Measurements from ENCODE around the gene PHACTR1.

Gene PHACTR1

DNA sequence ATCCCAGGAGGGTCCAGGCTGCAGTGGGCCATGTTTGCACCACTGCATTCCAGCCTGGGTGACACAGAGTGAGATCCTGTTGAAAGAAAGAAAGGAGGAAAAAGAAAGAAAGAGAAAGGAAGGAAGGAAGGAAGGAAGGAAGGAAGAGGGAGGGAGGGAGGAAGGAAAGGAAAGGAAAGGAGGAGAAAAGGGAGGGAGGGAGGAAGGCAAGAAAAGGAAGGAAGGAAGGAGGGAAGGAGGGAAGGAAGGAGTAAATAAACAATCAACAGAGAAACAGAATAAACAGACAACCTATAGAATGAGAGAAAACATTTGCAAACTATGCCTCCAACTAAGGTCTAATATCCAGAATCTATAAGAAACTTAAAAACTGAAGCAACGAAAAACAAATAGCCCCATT is 11.6 kb upstream of the PHACTR1 start:
- no peak overlapping the region for H3K4me3 ChIP-seq (ENCODE audit: low read depth, low read length)
- TF ChIP-seq, protein P1, sequence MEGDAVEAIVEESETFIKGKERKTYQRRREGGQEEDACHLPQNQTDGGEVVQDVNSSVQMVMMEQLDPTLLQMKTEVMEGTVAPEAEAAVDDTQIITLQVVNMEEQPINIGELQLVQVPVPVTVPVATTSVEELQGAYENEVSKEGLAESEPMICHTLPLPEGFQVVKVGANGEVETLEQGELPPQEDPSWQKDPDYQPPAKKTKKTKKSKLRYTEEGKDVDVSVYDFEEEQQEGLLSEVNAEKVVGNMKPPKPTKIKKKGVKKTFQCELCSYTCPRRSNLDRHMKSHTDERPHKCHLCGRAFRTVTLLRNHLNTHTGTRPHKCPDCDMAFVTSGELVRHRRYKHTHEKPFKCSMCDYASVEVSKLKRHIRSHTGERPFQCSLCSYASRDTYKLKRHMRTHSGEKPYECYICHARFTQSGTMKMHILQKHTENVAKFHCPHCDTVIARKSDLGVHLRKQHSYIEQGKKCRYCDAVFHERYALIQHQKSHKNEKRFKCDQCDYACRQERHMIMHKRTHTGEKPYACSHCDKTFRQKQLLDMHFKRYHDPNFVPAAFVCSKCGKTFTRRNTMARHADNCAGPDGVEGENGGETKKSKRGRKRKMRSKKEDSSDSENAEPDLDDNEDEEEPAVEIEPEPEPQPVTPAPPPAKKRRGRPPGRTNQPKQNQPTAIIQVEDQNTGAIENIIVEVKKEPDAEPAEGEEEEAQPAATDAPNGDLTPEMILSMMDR (IDR thresholded peaks at IDR 0.05; ENCODE audit: low read depth, low read length, missing control alignments), result no peak
- no peak for DNase-seq (ENCODE audit: low read depth)
- in situ Hi-C loops (cut with HindIII; ENCODE audit: low sequenced_read_pairs), result no loop called here

DNA sequence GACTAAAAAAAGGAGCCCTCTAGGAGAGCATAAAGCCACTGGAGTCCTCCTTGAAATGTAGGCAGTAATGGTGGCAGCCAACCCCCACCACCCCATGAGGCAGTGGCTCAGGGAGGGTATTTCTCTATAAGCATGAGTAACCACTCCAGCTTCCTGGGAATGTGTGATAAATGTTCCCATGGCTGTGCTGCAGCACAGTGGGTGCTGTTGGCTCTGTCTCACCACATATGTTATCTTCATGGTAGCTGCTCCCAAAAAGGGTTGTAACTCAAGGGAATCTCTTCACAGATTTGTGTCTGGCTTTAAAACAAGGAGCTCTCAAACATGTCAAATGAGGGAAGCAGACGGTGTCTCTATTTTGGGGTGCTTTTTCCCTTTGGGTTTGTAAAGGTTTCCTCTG is 7.5 kb upstream of the PHACTR1 start:
- no peak overlapping the region for H3K4me3 ChIP-seq (ENCODE audit: low read depth, low read length)
- in situ Hi-C loops (cut with HindIII; ENCODE audit: low sequenced_read_pairs), result no loop called here
- TF ChIP-seq, protein P1 (IDR thresholded peaks at IDR 0.05; ENCODE audit: low read depth, low read length, missing control alignments), result no peak
- DNase-seq (ENCODE audit: low read depth), result no peak

DNA sequence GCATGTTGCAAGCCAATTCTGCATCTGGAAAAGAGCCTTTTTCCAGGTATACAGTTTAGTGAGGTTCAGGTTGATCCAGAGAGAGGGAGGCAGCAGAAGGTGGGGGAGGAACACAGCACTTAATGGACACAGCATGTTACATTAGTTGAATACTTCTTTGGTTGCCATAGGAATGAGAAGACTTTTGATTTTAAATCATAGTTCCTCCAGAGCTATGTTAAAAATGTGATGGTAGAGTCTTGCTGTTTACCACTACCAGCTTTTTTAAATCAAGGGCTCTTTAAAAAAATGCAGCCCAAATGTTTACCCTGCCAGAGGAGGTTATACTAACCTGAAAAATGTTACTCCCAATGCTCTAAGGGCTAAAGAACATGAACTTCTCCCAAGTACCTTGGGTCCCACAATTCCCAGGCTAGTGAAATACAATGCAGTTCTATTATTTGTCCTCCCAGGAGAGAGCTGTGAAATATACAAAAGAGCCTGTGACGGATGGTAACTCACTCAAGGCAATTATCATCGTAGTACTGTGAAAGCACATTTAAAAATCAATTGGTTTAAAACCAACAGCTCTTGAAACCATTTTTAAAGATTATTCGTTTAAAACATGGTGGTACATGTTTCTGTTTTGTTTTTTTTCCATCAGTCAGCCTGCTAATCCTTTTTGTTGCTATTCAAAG is 6.9 kb upstream of the PHACTR1 start:
- H3K4me3 ChIP-seq (ENCODE audit: low read depth, low read length), result no peak overlapping the region
- in situ Hi-C loops (cut with HindIII; ENCODE audit: low sequenced_read_pairs), result no loop called here
- no peak for DNase-seq (ENCODE audit: low read depth)
- TF ChIP-seq, protein P1 (IDR thresholded peaks at IDR 0.05; ENCODE audit: low read depth, low read length, missing control alignments), result no peak

- no peak for DNase-seq (ENCODE audit: low read depth)
- in situ Hi-C loops (cut with HindIII; ENCODE audit: low sequenced_read_pairs), result no loop called here
- TF ChIP-seq, protein P1 (IDR thresholded peaks at IDR 0.05; ENCODE audit: low read depth, low read length, missing control alignments), result no peak
- H3K4me3 ChIP-seq (ENCODE audit: low read depth, low read length), result no peak overlapping the region
Observed at GRCh38 chr6:12710921-12711320, 5.6 kb upstream of the PHACTR1 start.

GRCh38 chr6:12714022-12714421 is 2.5 kb upstream of the PHACTR1 start:
- H3K4me3 ChIP-seq (ENCODE audit: low read depth, low read length), result no peak overlapping the region
- no peak for DNase-seq (ENCODE audit: low read depth)
- TF ChIP-seq, protein P1 (IDR thresholded peaks at IDR 0.05; ENCODE audit: low read depth, low read length, missing control alignments), result no peak
- in situ Hi-C loops (cut with HindIII; ENCODE audit: low sequenced_read_pairs), result no loop called here

GRCh38 chr6:12715437-12715836 is 1.1 kb upstream of the PHACTR1 start:
- TF ChIP-seq, protein P1 (IDR thresholded peaks at IDR 0.05; ENCODE audit: low read depth, low read length, missing control alignments), result no peak
- in situ Hi-C loops (cut with HindIII; ENCODE audit: low sequenced_read_pairs), result no loop called here
- DNase-seq (ENCODE audit: low read depth), result no peak
- no peak overlapping the region for H3K4me3 ChIP-seq (ENCODE audit: low read depth, low read length)
